GM13976 (cell line): ENCODE results near the gene TRIM17.

Experiments
- DNase-seq: peaks from one replicate; pipeline ENCODE4 v3.0.0; 2012; ENCODE audit warnings: low spot score
- in situ Hi-C: fragments of 300-500 bp; cut with MboI; formaldehyde crosslinking; loops from one replicate; pipeline ENCODE4 v1.12.0; 2022; ENCODE audit warnings: low sequenced_read_pairs, mixed read lengths, inconsistent platforms; ENCODE audit not compliant: unreplicated experiment
- TF ChIP-seq, protein P1 (sequence below): IDR thresholded peaks from 2 replicates; pipeline ENCODE4 v1.5.1; 2012; ENCODE audit warnings: borderline replicate concordance, mild to moderate bottlenecking; ENCODE audit not compliant: insufficient read depth; ENCODE audit errors: extremely low read depth, missing control alignments, control extremely low read depth

The TRIM17 gene

DNA sequence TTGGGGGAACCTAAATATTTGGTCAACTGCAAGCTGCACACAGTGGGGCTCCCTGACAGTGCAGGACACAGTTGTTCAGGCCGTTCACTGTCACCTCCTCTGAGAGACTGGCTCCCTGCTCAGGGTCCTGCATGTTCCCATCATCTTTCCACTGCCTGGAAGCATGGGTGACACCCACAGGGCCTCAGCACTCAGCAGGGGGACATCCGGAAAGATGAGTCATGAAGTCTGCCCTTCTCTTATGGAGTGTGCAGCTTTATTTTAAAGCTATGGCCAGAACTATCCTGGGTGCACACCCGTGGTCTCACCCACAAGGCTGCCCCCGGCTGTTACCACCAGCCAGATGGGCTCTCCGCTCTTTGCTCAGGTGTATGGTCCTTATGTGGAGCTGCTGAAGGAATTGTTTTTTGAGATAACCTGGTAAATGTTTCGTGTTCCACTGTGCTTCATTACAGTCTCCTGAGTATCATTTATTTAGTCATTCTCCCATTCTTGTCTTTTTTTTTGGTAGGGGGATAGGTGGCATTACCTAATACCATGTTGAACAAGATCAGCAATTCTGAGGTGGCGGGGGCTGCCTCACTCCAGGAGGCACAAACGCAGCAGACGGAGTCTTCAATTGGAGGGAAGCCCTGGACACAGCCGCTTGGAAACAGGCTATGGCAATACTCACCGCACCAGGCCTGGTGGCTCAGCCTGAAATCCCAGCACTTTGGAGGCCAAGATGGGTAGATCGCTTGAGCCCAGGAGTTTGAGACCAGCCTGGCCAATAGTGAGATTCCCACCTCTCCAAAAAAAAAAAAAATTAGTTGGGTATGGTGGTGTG, 24.3 kb downstream of the TRIM17 start:
- TF ChIP-seq, protein P1, sequence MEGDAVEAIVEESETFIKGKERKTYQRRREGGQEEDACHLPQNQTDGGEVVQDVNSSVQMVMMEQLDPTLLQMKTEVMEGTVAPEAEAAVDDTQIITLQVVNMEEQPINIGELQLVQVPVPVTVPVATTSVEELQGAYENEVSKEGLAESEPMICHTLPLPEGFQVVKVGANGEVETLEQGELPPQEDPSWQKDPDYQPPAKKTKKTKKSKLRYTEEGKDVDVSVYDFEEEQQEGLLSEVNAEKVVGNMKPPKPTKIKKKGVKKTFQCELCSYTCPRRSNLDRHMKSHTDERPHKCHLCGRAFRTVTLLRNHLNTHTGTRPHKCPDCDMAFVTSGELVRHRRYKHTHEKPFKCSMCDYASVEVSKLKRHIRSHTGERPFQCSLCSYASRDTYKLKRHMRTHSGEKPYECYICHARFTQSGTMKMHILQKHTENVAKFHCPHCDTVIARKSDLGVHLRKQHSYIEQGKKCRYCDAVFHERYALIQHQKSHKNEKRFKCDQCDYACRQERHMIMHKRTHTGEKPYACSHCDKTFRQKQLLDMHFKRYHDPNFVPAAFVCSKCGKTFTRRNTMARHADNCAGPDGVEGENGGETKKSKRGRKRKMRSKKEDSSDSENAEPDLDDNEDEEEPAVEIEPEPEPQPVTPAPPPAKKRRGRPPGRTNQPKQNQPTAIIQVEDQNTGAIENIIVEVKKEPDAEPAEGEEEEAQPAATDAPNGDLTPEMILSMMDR, result no peak
- in situ Hi-C loops, result no loop called here
- DNase-seq, result no peak

DNA sequence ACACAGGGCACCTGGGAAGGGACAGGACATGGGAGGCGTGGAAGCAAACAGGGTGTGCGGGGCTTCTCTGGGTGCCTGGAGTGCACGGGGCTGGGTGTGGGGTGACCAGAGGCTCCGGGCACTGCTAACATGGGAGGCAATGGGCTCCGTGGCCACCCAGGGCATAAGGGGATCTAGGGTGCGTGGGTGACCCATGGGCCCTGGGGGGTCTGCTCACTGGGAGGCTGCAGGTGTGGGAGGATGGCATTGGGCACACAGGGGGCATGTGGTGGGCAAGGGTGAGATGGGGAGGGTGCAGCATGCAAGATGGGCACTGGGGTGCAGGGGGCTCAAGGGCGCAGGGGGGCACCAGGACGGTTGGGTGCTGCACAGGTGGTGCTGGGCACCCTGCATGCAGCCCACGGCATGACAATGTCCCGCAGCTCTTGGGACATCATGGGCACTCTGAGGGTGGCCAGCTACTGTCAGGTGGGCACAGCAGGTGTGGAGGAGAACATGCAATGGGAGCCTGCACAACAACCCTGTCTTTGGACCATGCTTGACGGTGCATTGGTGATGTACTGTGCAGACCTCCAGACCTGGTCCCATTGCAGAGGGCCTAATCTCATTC, 25.1 kb downstream of the TRIM17 start:
- in situ Hi-C loops, result no loop called here
- TF ChIP-seq, protein P1, result no peak
- DNase-seq, result no peak

DNA sequence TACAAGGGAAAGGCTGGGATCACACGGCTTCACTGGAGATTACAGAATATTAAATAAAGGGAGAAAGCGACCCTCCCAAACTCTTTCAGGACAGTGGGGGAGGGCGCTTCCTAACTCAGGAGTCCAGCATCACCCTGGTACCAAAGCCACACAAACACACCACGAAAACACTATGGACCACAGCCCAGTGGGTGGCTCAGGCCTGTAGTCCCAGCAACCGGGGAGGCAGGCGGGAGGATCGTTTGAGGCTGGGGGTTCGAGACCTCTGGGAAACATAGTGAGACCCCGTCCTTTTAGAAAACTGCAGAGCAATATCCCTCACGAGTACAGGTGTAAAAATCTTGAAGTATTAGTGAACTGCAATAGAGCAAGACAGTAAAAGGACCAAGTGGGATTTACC, 26.0 kb downstream of the TRIM17 start:
- in situ Hi-C loops, result no loop called here

DNA sequence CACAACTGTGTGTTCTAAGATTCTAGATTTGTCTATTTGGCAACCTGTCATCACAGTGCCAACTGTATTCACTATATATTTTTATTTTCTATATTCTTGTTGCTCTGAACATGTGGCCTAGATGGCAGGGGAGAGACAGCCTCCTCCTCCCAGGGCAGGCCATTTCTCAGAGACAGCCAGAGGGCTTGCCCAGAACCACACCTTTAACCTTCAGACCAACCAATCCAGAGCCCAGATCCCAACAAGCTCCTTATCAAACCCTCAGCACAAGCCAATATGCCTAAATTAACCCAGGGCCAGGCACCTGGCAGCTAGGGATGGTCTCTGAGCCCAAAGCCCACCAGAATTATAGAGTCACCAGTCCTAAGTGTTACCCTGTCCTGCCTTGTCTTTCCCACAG, 29.3 kb downstream of the TRIM17 start:
- in situ Hi-C loops, result no loop called here
- TF ChIP-seq, protein P1, result no peak
- no peak for DNase-seq

More for the DNA sequence above, 26.0 kb downstream of the TRIM17 start:
- DNase-seq, result no peak
- TF ChIP-seq, protein P1, result no peak

DNA sequence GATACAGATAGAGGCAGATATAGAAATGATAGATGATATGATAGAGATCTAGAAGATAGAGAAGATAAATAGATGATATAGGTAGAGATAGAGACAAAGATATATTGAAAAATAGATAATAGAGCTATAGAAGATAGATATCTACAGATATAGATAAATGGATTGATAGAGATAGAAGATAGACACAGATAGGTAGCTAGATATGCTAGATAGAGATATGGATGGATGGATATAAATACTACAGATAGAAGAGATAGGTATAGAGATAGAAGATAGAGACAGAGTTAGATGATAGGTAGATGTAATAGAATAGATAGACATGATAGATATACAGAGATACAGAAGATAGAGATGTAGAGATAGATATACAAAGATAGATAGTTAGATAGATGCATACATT, 31.4 kb downstream of the TRIM17 start:
- DNase-seq, result no peak
- TF ChIP-seq, protein P1, result no peak
- in situ Hi-C loops, result no loop called here

DNA sequence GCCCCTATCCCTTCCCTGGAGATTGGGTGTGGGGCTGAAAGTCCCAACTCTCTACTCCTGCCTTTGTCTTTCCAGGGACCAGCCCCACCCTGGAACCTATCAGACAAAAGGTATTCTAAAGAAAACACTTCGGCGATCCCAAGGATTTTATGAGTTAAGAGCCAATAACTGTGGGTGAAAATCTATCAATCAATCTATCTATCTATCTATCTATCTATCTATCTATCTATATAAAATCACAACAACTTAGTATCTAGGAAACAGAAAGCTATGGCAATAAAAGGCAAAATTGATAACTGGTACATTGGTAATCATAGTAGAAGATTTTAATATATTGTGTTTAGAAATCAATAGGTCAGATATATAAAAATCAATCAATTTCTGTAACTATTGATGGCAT, 32.9 kb downstream of the TRIM17 start:
- in situ Hi-C loops, result no loop called here
- DNase-seq, result no peak
- TF ChIP-seq, protein P1, result no peak
